Dedifferentiated amniotic fluid mesenchymal stem cell (primary cell): Measurements from ENCODE around the gene CEP68.
"Not testable (repeated sequence)": the region's sequence is repeated elsewhere in the genome, so short reads cannot be mapped to it uniquely, and the experiment has no call there.

Source experiments
- DNase-seq: peaks from one replicate; pipeline ENCODE4 v3.0.0-alpha.2; 2016; ENCODE audit errors: extremely low spot score

CEP68 gene

GRCh38 chr2:65079017-65079416 is 22.8 kb downstream of the CEP68 start:
- DNase-seq, result no peak

GRCh38 chr2:65081232-65081685 is 25.0 kb downstream of the CEP68 start:
- DNase-seq, result no peak

- no peak for DNase-seq
Observed at GRCh38 chr2:65085148-65085547, 28.9 kb downstream of the CEP68 start.

DNA sequence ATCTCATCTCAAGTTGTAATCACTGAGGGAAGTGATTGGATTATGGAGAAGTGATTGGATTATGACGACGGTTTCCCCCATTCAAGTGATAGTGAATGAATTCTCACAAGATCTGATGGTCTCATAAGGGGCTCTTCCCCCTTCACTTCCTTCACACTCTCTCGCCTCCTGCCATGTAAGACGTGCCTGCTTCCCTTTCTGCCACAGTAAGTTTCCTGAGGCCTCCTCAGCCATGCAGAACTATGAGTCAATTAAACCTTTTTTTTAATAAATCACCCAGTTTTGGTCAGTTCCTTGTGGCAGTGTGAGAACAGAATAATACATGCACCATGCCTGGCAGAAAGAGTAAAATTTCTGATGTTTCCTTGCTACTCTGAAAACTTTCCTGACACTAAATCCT is 36.6 kb downstream of the CEP68 start:
- no peak for DNase-seq

GRCh38 chr2:65093211-65093610 is 37.0 kb downstream of the CEP68 start:
- no peak for DNase-seq

DNA sequence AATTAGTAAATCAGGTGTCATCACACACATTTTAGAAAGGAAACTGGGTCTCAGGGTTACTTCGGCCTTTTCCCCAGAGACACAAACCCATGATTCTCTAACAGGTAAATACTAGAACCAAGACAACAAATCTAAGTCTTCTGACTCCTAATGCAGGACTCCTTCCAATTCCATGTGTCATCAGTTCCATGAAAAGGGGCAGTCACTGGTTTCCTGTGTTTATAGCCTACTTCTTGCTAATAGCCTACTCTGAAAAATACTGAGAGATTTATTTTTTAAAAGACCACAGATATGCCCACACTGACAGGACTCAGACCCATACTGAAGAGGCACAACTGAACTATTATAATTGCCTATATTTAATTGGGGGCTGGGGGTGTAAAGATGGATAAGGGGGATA is 40.7 kb downstream of the CEP68 start:
- DNase-seq, result no peak

DNA sequence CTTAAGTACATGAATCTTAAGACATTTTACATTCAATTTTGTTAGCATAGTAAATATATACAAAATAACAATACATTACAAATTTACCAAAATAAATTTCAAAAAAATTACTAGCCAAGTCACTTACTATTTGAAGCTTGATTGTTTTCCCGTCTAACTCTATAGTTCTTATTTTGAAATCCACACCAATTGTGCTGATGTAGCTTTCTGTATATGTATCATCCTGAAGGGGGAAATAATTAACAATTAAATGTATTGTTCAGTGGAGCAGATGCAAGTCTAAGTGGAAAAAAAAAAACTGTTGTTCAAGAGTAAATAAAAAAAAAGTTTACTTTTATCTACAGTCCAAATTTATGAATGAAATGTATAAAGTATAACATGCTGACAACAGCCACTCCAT is 41.6 kb downstream of the CEP68 start:
- no peak for DNase-seq

- DNase-seq, result no peak
Observed at GRCh38 chr2:65098741-65099140, 42.5 kb downstream of the CEP68 start.

DNA sequence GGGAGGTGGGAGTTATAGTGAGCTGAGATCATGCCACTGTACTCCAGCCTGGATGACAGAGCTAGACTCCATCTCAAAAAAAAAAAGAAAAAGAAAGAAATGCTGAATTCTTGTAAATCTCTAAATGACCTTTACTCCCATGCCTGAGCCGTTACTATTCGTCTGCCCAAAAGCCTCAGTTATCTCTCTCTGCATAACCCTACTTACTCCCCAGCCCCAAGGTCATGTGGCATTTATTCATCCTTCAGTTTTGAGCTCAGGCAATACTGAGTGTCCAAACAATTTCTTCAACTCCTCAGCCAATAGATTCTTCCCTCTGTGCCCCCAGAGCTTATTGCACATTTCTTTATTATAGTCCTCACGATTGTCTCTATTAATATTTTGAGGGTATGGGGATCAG is 44.9 kb downstream of the CEP68 start:
- DNase-seq, result no peak

- no peak for DNase-seq
Observed at GRCh38 chr2:65103013-65103715, 46.9 kb downstream of the CEP68 start.

DNA sequence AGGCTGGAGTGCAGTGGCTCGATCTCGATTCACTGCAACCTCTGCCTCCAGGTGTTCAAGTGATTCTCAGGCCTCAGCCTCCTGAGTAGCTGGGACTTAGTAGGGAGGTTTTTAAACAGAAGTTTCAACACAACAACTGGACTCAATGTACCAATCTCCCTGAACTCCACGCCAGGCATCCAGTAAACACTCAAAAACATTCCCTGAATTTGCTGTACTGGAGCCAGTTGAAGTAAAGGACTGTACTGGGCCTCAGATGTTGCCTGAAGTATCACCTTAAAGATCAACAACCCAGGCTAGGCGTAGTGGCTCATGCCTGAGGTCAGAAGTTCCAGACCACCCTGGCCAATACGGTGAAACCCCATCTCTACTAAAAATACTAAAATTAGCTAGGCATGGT is 51.3 kb downstream of the CEP68 start:
- no peak for DNase-seq

DNA sequence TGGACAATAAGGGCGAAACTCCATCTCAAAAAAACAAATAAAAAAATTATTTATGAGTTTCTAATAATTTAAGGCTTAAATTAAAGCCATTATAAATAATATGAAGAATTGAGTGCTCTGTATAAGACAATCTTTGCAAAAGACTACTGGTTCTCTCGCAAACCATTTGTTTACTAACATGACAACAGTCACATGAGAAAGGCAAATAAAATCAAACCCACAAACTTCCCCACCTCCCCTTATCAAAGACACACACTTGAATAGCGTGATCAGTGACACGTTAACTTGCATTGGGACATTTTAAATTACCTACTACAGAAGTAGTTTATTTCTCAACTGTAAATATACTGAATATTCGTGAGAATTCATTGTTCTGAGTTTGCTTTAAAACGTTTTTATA is 52.6 kb downstream of the CEP68 start:
- DNase-seq, result no peak

GRCh38 chr2:65112633-65113032 is 56.4 kb downstream of the CEP68 start:
- DNase-seq, result no peak

GRCh38 chr2:65113229-65113628 is 57.0 kb downstream of the CEP68 start:
- no peak for DNase-seq

- no peak for DNase-seq
Observed at GRCh38 chr2:65113816-65114215, 57.6 kb downstream of the CEP68 start.

DNA sequence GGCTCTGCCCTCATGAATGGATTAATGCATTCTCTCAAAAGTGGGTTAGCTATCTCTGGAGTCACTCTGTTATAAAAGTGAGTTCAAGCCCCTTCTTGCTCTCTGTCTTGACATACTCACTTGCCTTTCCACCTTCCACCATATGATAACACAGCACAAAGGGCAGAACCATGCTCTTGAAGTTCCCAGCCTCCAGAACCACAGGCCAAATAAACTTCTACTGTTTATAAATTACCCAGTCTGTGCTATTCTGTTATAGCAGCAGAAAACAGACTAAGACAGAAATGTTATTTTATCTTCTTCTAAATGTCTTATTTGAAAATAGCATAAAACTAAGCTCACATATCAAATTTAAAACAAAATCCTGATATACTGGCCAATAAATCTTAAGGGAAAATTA is 58.7 kb downstream of the CEP68 start:
- no peak for DNase-seq

DNA sequence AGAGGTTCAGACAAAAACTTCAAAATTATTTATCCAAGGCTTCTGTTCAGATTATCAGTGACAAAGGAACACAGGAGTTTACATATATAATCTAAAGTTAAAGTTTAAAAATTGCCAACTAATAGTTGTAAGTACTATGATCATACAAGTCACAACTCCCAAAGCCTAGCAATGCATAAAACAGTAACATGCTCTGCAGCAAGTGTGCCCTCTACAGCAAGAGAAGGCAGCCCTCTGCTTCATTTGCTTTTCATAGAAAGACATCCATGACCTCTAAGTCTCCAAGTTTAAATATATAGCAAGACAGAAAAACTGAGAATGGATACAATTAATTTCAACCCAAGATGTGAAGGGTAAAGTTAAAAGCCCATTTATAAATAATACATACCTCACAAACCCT is 60.4 kb downstream of the CEP68 start:
- DNase-seq, result no peak

GRCh38 chr2:65120990-65121693 is 64.9 kb downstream of the CEP68 start:
- DNase-seq, result no peak

GRCh38 chr2:65122313-65122712 is 66.1 kb downstream of the CEP68 start:
- no peak for DNase-seq

GRCh38 chr2:65125457-65125856 is 69.2 kb downstream of the CEP68 start:
- not testable (repeated sequence) for DNase-seq

DNA sequence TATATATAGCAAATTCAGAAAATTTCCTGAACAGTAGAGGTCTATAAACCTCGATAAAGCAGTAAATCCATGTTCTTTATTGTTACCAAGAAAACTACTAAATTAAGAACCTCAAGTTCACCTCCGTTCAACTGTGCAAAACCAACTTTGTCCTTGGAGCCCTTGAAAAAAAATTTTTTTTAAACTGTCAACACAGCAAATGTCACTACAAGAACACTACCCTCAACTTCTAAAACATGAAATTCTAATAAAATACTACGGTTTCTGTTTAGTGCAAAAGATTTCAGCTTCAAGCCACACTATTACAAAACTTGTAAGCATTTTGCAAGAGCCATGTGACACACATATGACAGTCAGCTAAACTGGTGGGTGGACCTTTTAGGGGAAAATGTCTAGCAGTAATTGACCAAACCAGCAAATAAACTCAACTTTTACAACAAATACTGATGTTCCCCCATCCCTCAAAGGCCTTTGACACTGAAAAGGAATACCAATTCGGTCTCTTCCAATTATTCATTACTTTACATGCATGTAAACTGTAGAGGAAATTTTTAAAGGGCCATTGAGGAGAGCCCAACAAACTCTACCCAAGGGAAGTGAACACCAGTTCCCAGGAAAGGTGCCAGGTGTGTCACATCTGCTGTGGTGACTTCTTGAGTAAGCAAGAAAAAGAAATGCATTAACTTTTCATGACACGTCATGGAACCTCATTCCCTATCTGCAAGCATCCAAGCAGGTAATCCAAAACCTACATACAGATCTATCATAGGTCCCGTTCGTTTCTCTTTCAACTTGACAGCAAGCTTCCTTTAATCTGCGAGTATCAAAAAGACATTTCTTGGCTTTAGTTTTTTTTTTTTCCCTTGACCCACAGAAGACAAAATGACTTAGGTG is 72.3 kb downstream of the CEP68 start:
- peak; percentile 63 for DNase-seq

GRCh38 chr2:65129286-65129825 is 73.1 kb downstream of the CEP68 start:
- no peak for DNase-seq
